ENCODE data around the gene STX4. TPM values are rescaled to one million over a fixed set of nuclear protein-coding genes. Genes with fewer than 3 reads are reported as not detected.

The STX4 gene
- total RNA-seq, 1 donor from 2014 or later = 39.5 TPM

DNA sequence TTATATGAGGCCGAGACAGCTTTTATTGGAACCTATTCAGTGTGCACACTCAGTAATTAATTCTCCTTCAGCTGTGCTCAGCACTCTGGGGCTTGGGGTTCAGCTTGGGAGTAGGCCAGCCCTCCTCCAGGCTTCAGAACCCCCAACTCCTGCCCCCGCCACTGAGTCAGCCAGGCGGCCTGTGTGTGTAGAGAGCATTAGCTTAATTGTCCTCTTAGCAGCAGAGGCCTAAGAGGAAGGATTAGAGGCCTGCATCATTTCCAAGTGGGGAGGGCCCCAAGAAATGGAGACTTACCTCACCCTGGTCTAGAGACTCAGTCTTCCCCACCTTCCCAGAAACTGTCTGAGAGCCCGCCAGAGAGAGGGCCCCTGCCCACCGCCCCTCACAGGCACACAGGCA lies 54.6 kb downstream of the STX4 start:
- intact Hi-C loops (cut with DNase I) = no loop called here
- ATAC-seq (ENCODE audit: poor library complexity) = no peak
- DNase-seq = no peak

DNA sequence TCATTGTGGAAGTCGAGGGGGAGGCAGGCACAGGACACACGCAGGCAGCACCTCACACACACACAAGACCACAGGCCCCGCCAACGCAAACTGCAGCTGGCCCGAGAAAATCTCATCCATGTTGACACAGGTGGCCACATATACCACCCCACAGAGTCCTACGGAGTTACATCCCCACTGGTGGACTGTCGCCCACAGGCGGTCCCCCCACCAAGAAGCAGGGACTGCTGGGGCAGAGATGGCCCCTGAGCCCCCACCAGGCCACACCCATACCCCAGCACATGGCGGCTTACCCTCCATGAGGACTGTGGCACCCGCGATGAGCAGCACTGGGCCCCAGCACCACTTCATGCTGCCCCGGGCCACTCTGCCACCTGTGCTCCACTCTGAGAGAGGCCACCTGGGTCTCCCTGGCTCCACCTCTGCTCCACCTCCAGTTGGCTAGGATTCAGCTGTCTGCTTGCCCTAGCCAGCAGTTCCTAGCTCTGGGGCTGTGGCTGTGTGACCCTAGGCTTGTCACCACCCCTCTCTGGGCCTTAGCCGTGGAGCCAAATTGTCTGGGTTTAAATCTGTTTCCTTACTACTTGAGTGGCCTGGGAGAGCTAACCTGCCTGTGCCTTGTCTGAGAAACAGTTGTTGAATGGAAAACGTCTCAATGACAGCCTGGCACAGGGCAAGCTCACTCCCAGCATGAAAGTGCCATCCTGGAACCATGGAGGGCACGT lies 55.3 kb downstream of the STX4 start, which contains the start of gene PRSS53:
Gene PRSS53 (minus strand): TSS at position 485 of the 725 bp plus-strand sequence. CDS start 134 bp downstream, at position 351.
- ATAC-seq (ENCODE audit: poor library complexity) = no peak
- intact Hi-C loops (cut with DNase I) = no loop called here
- DNase-seq = no peak

- intact Hi-C loops (cut with DNase I) = no loop called here
- no peak for ATAC-seq (ENCODE audit: poor library complexity)
These were observed 55.8 kb downstream of the STX4 start for GRCh38 chr16:31089199-31089598.

More at GRCh38 chr16:31089199-31089598, 55.8 kb downstream of the STX4 start:
- no peak for DNase-seq

Other genes starting within 250 kb of the STX4 start
- gene ZNF629, start 246.4 kb upstream of the STX4 start, total RNA-seq = 16.5 TPM
- gene BCL7C, start 139.5 kb upstream of the STX4 start, total RNA-seq = 28.8 TPM
- 6.5 TPM for gene CTF1, start 136.9 kb upstream of the STX4 start, total RNA-seq
- 4.7 TPM for gene FBXL19, start 110.0 kb upstream of the STX4 start, total RNA-seq
- gene ORAI3, start 84.5 kb upstream of the STX4 start, total RNA-seq = 9.5 TPM
- gene SETD1A, start 75.8 kb upstream of the STX4 start, total RNA-seq = 6.9 TPM
- 6.7 TPM for gene HSD3B7, start 48.4 kb upstream of the STX4 start, total RNA-seq
- 0.48 TPM for gene STX1B, start 22.9 kb upstream of the STX4 start, total RNA-seq
- 4.4 TPM for gene ZNF668, start 40.7 kb downstream of the STX4 start, total RNA-seq
- gene ZNF646, start 40.9 kb downstream of the STX4 start, total RNA-seq = 8.3 TPM
- gene PRSS53, start 55.4 kb downstream of the STX4 start, total RNA-seq = 0.81 TPM
- gene VKORC1, start 61.2 kb downstream of the STX4 start, total RNA-seq = 40.0 TPM
- 84.3 TPM for gene BCKDK, start 74.8 kb downstream of the STX4 start, total RNA-seq
- gene KAT8, start 84.1 kb downstream of the STX4 start, total RNA-seq = 60.3 TPM
- gene PRSS8, start 102.2 kb downstream of the STX4 start, total RNA-seq = not detected
- gene PRSS36, start 116.5 kb downstream of the STX4 start, total RNA-seq = 2.2 TPM
- 79.3 TPM for gene FUS, start 146.6 kb downstream of the STX4 start, total RNA-seq
- 8.2 TPM for gene PYCARD, start 169.2 kb downstream of the STX4 start, total RNA-seq
- 0.70 TPM for gene TRIM72, start 180.6 kb downstream of the STX4 start, total RNA-seq
- not detected for gene PYDC1, start 183.6 kb downstream of the STX4 start, total RNA-seq
- gene ITGAM, start 226.4 kb downstream of the STX4 start, total RNA-seq = 8.6 TPM

Data from Right ventricle myocardium superior (tissue), 1 donor.